DMS 273 (cell line): Measurements from ENCODE around the gene PIMREG.
"Not testable (repeated sequence)": the region's sequence is repeated elsewhere in the genome, so short reads cannot be mapped to it uniquely, and the experiment has no call there.

ENCODE experiments used
- DNase-seq: peaks from one replicate; lab custom pipeline; 2025; ENCODE audit not compliant: unreplicated experiment; lab: John Stamatoyannopoulos, UW

Gene PIMREG

GRCh38 chr17:6476810-6477179, 32.5 kb downstream of the PIMREG start:
- DNase-seq = peak; percentile 47

GRCh38 chr17:6477831-6478383, 33.7 kb downstream of the PIMREG start:
- no peak for DNase-seq

GRCh38 chr17:6478486-6478885, 34.2 kb downstream of the PIMREG start:
- no peak for DNase-seq

DNA sequence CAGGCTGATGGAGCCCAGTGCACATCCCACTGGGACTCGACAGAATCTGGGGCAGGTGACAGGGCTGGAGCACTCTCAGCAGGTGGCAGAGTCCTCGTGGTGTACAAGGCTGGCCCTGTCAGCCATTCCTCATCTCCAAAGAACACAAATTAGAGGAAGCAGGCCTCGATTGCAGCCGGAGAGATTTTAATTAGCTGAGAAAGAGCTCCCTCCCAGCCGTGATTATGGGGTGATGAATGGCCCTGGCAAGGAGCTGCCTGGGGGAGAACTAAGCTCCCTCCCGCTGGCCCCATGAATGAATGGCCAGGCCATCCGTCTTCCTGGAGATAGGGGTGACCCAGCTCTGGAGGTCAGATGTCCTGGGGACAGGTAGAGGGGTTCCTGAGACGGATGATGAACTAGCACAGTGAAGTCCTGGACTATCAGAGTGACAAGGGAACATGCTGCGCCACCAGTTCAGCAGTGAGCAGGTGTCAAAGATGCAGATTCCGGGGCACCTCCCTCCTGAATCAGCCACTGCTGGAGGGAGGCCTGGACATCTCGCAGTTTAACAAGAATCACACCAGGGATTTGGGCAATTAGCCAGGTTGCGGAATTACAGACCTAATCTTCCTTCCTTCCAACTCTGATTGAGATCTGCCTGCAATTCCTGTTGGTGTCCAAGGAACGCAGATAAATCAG, 35.5 kb downstream of the PIMREG start:
- DNase-seq = peak; percentile 6

DNA sequence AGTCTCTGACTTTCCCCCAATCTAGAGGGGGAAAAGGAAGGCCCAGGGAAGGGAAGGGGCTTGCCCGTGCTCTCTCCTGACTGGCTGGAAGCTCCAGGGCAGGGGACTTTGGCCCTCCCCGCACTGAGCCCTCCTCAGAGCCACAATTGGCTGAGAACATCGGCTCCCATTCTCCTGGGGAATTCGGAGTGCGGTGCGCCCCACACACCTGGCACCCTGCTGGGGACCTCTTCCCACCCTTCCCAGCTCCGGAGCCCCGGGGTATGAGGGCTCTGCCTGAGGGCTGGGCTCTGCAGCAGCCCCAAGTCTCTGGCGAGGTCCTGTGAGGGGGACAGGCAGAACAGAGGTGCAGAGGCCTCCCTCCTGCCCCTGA, 36.0 kb downstream of the PIMREG start:
- no peak for DNase-seq

GRCh38 chr17:6482105-6482455, 37.8 kb downstream of the PIMREG start:
- no peak for DNase-seq

GRCh38 chr17:6482796-6483195, 38.5 kb downstream of the PIMREG start:
- DNase-seq = not testable (repeated sequence)

- DNase-seq = no peak
Observed at GRCh38 chr17:6483507-6483906, 39.3 kb downstream of the PIMREG start.

- DNase-seq = no peak
Observed at GRCh38 chr17:6485646-6486412, 41.6 kb downstream of the PIMREG start.

- DNase-seq = no peak
Observed at GRCh38 chr17:6487251-6488007, 43.2 kb downstream of the PIMREG start.

DNA sequence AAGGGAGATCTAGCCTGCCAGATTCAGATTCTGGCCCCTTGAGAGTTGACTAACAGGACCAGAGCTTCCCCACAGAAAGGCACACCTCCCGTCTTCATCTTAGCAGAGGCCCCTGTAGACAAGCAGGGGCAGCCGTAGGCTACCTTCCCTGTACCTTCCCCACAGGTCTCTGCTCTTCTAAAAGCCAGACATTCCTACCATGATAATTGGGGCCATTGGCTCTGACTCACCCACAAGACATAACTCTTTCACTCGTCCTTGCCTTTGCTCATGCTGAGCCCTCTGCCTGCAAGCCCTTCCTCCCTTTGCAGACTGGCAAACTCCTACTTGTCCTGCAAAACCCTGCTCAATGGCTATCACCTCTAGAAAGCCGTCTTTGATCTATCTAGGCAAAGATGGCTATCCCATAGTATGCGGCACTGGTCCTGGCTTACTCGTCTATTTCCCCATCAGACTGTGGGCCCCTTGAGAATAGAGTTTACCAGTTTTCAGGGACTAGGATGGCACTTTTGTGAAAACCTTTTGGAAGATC, 43.8 kb downstream of the PIMREG start:
- no peak for DNase-seq

- no peak for DNase-seq
Observed at GRCh38 chr17:6489016-6489550, 44.8 kb downstream of the PIMREG start.

DNA sequence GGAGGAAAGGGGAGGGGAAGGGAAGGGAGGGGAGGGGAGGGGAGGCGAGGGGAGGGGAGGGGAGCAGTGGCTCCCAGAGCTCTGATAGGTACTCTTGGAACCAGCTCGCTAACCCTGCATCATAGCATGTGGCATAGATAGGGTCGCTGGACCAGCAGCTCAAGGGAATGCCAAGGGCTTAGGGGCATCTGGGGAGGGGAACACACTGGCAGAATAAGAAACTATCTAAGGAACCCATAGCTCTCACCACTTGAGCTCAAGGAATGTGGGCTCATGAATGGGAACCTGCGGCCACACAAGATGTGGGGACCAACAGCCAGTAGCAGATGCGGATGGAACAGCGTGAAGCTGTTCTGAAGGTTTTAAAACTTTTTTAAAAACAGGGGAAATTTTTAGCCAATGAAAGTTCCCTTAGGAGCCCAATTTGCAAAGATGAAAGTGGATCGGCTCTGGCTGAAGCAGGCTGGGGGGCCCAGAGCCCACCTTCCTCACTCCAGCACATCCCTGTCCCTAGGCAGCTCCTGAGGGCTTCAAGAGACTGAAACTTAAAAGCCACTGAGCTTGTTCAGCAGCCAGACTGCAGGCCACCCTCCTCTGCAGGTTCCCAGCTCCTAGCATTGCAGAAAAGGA, 46.9 kb downstream of the PIMREG start:
- DNase-seq = no peak

- DNase-seq = peak; percentile 41
Observed at GRCh38 chr17:6492892-6493674, 48.8 kb downstream of the PIMREG start.

GRCh38 chr17:6494239-6494941, 50.1 kb downstream of the PIMREG start:
- DNase-seq = no peak

DNA sequence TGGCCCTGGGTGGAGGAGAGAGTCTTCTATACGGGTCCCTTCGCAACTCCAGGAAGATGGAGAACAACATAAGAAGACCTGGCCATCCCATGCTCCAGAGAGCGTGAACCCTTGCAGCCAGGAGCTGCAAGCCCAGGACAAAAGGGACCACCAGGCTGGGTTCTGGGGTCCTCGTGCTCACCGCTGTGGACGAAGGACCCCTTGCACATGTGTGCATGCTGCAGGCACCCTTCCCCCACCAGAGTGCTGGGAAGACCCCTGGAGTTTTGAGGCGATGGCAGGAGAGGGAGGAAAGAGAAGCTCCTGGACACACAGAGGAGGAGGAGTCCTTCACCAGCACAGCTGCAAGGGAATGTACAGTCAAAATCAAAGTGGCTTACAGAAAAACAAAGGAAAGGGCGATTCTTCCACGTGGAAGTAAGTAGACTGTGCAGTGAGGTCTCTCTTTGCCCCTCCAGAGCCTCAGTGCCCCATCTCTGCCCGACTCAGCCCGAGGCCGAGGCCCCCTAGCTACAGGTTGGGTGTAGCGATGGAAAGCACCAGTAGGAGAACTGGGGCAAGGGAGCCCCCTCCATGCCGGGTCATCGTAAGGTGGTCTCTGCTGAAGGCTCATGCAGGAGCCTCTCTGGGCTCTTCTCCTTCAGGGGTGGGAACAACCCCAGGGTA, 51.3 kb downstream of the PIMREG start:
- peak; percentile 17 for DNase-seq

DNA sequence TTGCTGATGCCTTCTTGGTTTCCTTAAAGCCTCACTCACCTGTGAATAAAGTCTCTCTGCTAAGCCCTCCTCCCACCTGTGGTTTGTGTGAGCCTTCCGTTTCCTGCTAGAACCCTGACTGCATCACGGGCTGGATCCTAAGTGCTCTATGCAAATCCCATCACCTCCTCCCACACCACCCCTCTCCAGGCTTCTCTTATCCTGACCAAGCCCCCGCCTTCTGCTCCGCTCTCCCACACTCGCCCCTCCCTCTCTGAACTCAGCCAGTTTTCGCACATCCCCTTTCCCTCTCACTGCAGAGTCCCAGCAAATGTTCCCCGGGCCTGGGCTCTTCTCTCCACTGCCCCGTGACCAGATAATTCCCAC, 51.8 kb downstream of the PIMREG start:
- peak; percentile 66 for DNase-seq

DNA sequence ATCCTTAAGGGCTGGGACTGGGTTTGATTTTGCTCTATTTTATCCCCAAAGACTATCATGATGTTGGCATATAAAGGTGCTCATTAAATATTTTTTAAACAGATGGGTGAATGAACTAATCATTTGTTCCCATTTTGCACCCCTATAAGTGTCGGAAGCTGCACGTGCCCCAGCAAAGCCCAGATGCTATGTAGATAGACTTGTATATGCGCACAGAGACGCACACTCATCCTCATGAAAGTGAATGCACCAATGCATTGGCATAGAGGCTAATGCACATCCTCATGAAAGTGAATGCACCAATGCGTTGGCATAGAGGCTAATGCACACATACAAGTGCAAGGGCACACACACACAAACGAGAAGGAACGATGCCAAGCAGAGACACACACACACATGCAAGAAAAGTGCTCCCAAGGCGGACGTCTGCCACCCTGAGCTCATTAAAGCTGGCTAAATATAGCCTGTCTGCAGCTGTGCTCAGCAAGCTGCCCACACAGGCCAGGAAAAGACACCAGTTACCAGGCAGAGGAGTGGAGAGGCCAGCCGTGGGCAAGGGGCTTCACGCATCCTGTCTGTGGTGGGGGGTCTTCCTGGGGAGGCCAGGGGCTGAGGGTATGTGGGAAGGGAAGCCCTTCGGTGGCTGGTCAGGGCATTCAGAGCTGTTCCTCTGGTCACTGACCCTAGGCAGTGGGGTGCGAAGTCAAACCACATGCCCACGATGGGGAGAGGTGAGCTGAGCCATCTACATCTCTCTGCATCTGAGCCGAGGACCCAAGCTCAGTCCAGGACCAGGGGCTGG, 52.6 kb downstream of the PIMREG start:
- peak; percentile 72 for DNase-seq
